ENCODE results near the gene KRTAP5-6. TPM values are rescaled to one million over a fixed set of nuclear protein-coding genes. Genes with fewer than 3 reads are reported as not detected.
A peak's percentile ranks its signal among the peaks of the same experiment; 100 is the strongest.

KRTAP5-6 gene
- total RNA-seq, 1 donor from 2014 or later = not detected

DNA sequence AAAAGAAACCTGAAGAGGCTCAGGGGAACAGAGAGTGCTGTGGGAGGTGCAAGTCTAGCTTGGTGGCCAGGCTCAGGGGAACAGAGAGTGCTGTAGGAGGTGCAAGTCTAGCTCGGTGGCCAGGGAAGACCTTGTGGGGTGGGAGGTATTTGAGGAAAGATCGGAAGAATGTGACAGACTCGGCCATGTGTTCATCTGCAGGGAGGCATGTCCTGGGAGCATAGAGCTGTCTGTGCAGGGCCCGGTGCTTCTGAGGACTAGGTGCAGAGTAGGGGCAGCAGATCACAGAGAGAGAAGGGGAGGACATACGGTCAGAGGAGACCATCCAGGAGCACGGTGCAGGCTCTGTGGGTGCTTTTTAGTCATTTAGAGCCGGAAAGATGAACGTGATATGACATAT lies 42.6 kb downstream of the KRTAP5-6 start:
- Histone ChIP-seq H3K36me3 (ENCODE audit: control insufficient read depth, insufficient read depth, low read length) (no peaks in the 10 kb centered on the region), H3K4me3 (ENCODE audit: low read depth, low read length) (no peak overlapping the region), H3K27me3 (ENCODE audit: control insufficient read depth, insufficient read depth, low read length) (no peaks in the 10 kb centered on the region)
- DNase-seq (ENCODE audit: low read depth) = no peak
- TF ChIP-seq, protein P1, sequence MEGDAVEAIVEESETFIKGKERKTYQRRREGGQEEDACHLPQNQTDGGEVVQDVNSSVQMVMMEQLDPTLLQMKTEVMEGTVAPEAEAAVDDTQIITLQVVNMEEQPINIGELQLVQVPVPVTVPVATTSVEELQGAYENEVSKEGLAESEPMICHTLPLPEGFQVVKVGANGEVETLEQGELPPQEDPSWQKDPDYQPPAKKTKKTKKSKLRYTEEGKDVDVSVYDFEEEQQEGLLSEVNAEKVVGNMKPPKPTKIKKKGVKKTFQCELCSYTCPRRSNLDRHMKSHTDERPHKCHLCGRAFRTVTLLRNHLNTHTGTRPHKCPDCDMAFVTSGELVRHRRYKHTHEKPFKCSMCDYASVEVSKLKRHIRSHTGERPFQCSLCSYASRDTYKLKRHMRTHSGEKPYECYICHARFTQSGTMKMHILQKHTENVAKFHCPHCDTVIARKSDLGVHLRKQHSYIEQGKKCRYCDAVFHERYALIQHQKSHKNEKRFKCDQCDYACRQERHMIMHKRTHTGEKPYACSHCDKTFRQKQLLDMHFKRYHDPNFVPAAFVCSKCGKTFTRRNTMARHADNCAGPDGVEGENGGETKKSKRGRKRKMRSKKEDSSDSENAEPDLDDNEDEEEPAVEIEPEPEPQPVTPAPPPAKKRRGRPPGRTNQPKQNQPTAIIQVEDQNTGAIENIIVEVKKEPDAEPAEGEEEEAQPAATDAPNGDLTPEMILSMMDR (IDR thresholded peaks at IDR 0.05; ENCODE audit: insufficient read depth, low read length, severe bottlenecking) = no peak
- FAIRE-seq = no peak

DNA sequence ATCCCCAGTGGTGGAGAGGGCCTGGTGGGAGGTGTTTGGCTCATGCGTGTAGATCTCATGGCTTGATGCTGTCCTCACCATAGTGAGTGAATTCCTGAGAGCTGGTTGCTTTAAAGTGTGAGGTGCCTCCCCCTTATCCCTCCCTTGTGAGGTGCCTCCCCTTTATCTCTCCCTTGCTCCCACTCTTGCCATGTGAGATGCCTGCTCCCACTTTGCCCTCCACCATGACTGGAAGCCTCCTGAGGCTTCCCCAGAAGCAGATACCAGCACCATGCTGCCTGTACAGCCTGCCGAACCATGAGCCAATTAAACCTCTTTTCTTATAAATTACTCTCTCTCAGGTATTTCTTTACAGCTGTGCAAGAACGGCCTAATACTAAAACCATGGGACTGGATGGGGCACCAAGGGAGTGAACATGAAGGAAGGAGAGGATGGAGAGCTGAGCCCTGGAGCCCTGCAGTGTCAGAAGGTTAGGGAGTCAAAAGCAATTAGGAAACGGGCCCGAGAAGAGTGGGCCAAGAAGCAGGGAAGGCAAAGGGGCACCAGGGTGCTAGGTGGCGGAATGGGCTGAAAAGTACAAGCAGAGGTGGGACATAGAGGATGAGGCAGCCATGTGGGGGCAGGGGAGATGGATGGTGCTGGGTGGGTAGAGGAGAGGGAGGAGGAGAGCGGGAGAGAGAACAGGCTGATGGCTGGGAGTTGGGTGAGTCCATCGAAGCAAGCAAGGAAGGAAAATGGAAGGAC lies 44.0 kb downstream of the KRTAP5-6 start:
- TF ChIP-seq, protein P1 (IDR thresholded peaks at IDR 0.05; ENCODE audit: insufficient read depth, low read length, severe bottlenecking) = no peak
- H3K27me3 ChIP-seq (ENCODE audit: control insufficient read depth, insufficient read depth, low read length) = no peaks in the 10 kb centered on the region
- DNase-seq (ENCODE audit: low read depth) = no peak
- FAIRE-seq = no peak
- H3K4me3 ChIP-seq (ENCODE audit: low read depth, low read length) = no peak overlapping the region
- H3K36me3 ChIP-seq (ENCODE audit: control insufficient read depth, insufficient read depth, low read length) = no peaks in the 10 kb centered on the region

DNA sequence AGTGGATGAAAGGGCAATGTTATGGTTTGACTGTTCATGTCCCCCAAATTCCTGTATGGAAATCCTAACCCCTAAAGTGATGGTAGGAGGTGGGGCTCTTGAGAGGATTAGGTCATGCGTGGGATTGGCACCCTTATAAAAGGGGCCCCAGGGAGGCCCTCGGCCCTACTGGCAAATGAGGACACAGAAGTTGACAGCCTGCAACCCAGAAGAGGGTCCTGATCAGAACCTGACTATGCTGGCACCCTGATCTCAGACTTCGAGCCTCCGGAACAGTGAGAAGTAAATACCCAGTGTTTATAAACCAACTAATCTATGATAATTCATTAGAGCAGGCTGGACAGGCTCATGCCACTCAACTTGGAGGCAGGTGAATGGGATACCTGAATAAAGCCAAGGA lies 44.7 kb downstream of the KRTAP5-6 start:
- Histone ChIP-seq H3K4me3 (ENCODE audit: low read depth, low read length) (no peak overlapping the region), H3K36me3 (ENCODE audit: control insufficient read depth, insufficient read depth, low read length) (no peaks in the 10 kb centered on the region), H3K27me3 (ENCODE audit: control insufficient read depth, insufficient read depth, low read length) (no peaks in the 10 kb centered on the region)
- FAIRE-seq (no peak), DNase-seq (ENCODE audit: low read depth) (no peak)
- TF ChIP-seq, protein P1 (IDR thresholded peaks at IDR 0.05; ENCODE audit: insufficient read depth, low read length, severe bottlenecking) = no peak

DNA sequence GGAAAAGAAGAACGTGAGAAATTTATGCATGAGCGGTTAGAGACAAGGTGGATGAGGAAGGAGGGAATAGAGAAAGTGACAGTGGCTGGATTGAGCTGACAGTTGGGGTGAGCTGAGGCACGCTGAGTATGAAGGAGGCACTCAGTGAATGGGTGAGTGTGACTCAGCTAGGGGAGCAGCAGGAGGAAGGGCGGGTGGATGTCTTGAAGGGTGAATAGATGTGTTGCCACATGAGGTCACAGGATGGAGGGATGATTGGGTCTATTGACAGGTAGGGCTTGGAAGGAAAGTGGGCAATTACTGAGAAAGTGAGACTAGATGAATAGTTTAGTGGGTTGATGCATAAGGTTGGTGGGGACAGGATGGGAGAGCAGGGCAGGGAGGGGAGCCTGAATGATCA lies 45.4 kb downstream of the KRTAP5-6 start:
- FAIRE-seq = peak; percentile 85
- TF ChIP-seq, protein P1 (IDR thresholded peaks at IDR 0.05; ENCODE audit: insufficient read depth, low read length, severe bottlenecking) = no peak

DNA sequence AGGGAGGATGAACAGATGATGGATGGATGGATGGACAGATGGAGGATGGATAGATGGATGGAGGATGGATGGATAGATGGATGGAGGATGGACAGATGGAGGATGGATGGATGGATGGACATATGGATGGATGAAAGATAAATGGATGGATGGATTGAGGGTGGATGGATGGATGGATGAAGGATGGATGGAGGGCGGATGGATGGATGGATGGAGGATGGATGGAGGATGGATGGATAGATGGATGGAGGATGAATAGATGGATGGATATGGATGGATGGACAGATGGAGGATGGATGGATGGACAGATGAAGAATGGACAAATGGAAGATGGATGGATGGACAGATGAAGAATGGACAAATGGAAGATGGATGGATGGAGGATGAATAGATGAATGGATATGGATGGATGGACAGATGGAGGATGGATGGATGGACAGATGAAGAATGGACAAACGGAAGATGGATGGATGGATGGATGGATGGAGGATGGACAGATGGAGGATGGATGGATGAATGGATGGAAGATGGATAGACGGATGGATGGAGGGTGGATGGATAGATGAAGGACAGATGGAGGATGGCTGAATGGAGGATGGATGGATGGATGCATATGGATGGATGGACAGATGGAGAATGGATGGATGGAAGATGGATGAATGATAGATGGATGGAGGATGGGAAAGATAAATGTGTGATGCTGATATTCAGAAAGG lies 46.0 kb downstream of the KRTAP5-6 start:
- Histone ChIP-seq H3K36me3 (ENCODE audit: control insufficient read depth, insufficient read depth, low read length) (peaks cover 1% of the 10 kb centered on the region), H3K4me3 (ENCODE audit: low read depth, low read length) (no peak overlapping the region), H3K27me3 (ENCODE audit: control insufficient read depth, insufficient read depth, low read length) (no peaks in the 10 kb centered on the region)
- TF ChIP-seq, protein P1 (IDR thresholded peaks at IDR 0.05; ENCODE audit: insufficient read depth, low read length, severe bottlenecking) = no peak
- DNase-seq (ENCODE audit: low read depth) (no peak), FAIRE-seq (peak; percentile 72)

More for the DNA sequence above, 45.4 kb downstream of the KRTAP5-6 start:
- Histone ChIP-seq H3K4me3 (ENCODE audit: low read depth, low read length) (no peak overlapping the region), H3K27me3 (ENCODE audit: control insufficient read depth, insufficient read depth, low read length) (no peaks in the 10 kb centered on the region), H3K36me3 (ENCODE audit: control insufficient read depth, insufficient read depth, low read length) (peaks cover 1% of the 10 kb centered on the region)
- DNase-seq (ENCODE audit: low read depth) = peak; percentile 43

All from bronchial epithelial cell (primary cell).